Colonic mucosa (tissue), 4 donors: ENCODE data around the gene TBC1D32. TPM values are rescaled to one million over a fixed set of nuclear protein-coding genes. Genes with fewer than 3 reads are reported as not detected.
"Not testable (repeated sequence)": the region's sequence is repeated elsewhere in the genome, so short reads cannot be mapped to it uniquely, and the experiment has no call there.

Experiments used
- DNase-seq: peaks from one replicate; pipeline ENCODE4 v3.0.0-alpha.2; 2020
- H3K27ac ChIP-seq: fragments of 200-600 bp; one replicate; pipeline ENCODE4 v1.8.0; 2021
- H3K27me3 ChIP-seq: fragments of 200-600 bp; one replicate; pipeline ENCODE4 v1.8.0; 2021
- H3K36me3 ChIP-seq: fragments of 200-600 bp; one replicate; pipeline ENCODE4 v1.8.0; 2021
- H3K4me1 ChIP-seq: fragments of 200-600 bp; one replicate; pipeline ENCODE4 v1.8.0; 2021; ENCODE audit warnings: mild to moderate bottlenecking
- H3K4me3 ChIP-seq: fragments of 200-600 bp; one replicate; pipeline ENCODE4 v1.8.0; 2021
- H3K9ac ChIP-seq, 2 donors: one replicate each; pipeline ENCODE4 v1.7.0; 2013; ENCODE audit warnings: control low read depth in 2 of 2, low read depth in 2 of 2, low read length in 2 of 2
- H3K9me3 ChIP-seq: fragments of 200-600 bp; one replicate; pipeline ENCODE4 v1.8.0; 2021
- intact Hi-C: fragments of 100-400 bp; cut with DNase I; formaldehyde crosslinking; loops from one replicate; pipeline ENCODE4 v1.14.1; 2022
- total RNA-seq, 2 donors: library from RNA; stranded (reverse); fragmentation: NEBNext Ultra II Directional in 1 of 2; extraction: Animal tissue kit (Norgen Biotek cat#: 25700) in 1 of 2; gene quantifications; one replicate each; pipeline ENCODE4 v1.2.1, GENCODE V29; 2021
- TF ChIP-seq, protein P1 (sequence below): fragments of 200-600 bp; IDR thresholded peaks from one replicate; pipeline ENCODE4 v1.8.0; 2022; ENCODE audit warnings: antibody characterized with exemption, mild to moderate bottlenecking
- donor health status: healthy.
- donor health status: DM: no; HTN: no; CAD: no.
- donor health status: DM: no; HTN: no; CAD: no.

TBC1D32 gene
- total RNA-seq, 2 donors from 2014 or later: 6.0 to 8.3 TPM

DNA sequence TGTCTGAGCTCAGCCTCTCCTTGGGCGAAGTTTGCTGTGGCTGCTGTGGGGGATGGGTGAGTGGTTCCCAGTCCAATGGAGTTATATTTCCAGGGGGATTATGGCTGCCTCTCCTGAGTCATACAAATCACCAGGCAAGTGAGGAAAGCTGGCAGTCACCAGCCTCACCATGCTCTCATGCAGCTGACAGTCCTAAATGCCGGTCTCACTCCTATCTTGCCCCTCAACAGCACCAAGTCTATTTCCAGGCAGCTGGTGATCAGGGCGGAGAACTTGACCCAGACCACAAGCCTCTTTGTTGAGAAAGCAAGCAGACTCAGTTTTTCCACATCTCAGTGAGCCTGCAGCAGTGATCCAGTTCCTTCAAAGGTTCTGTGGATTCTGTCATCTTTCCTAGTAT, 98.9 kb downstream of the TBC1D32 start:
- Histone ChIP-seq H3K4me1 (no peaks in the 10 kb centered on the region), H3K4me3 (no peak overlapping the region), H3K27ac (no peak overlapping the region), H3K9ac (no peak overlapping the region), H3K36me3 (no peaks in the 10 kb centered on the region), H3K9me3 (no peaks in the 10 kb centered on the region), H3K27me3 (no peaks in the 10 kb centered on the region)
- DNase-seq: no peak
- TF ChIP-seq, protein P1, sequence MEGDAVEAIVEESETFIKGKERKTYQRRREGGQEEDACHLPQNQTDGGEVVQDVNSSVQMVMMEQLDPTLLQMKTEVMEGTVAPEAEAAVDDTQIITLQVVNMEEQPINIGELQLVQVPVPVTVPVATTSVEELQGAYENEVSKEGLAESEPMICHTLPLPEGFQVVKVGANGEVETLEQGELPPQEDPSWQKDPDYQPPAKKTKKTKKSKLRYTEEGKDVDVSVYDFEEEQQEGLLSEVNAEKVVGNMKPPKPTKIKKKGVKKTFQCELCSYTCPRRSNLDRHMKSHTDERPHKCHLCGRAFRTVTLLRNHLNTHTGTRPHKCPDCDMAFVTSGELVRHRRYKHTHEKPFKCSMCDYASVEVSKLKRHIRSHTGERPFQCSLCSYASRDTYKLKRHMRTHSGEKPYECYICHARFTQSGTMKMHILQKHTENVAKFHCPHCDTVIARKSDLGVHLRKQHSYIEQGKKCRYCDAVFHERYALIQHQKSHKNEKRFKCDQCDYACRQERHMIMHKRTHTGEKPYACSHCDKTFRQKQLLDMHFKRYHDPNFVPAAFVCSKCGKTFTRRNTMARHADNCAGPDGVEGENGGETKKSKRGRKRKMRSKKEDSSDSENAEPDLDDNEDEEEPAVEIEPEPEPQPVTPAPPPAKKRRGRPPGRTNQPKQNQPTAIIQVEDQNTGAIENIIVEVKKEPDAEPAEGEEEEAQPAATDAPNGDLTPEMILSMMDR: no peak
- intact Hi-C loops: no loop called here

DNA sequence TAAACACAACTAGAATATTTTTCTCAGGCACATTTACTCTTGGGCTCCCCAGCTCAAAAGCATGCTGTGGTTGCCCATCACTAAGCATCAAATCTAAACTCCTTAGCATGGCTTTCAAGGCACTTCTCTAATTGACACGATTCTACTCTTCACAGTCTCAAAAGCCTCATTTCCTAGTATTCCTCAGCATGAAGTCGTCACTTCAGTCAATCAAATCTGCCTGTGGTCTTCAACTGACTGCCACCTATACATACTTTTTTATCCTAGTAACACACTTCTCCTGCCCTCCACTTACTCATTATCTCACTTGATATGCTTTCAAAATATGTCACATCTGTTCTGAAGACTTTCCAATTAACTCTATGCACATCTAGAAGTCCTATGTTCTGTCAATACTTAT, 110.3 kb downstream of the TBC1D32 start:
- H3K4me3 ChIP-seq: no peak overlapping the region
- DNase-seq: no peak
- no peak overlapping the region for H3K9ac ChIP-seq
- no peak overlapping the region for H3K27ac ChIP-seq
- intact Hi-C loops: loop anchor here (10.0 kb wide), 1 partner anchor 169 kb away; no protein-coding TSS in a partner anchor
- TF ChIP-seq, protein P1: no peak
- no peaks in the 10 kb centered on the region for H3K36me3 ChIP-seq
- no peaks in the 10 kb centered on the region for H3K9me3 ChIP-seq
- no peaks in the 10 kb centered on the region for H3K27me3 ChIP-seq
- H3K4me1 ChIP-seq: no peaks in the 10 kb centered on the region

DNA sequence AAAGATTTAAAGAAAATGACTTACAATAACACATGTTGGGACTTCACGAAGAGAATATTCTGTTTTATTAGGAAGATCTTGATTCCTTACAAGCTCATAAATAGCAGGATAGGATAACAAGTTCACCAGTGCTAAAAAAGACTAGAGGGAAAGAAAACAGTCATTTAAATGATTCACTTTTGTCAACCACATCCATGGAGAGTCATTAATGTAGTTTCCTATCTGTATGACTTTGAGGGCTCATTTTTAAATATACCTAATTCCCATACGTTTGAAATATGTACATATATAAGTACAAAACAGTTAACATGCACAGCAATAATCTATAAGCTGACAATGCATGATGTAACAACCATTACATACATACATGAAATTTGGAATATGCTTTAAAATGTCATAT, 111.1 kb downstream of the TBC1D32 start:
- intact Hi-C loops: loop anchor here (10.0 kb wide), 1 partner anchor 168 kb away; no protein-coding TSS in a partner anchor
- H3K4me3 ChIP-seq: no peak overlapping the region
- no peaks in the 10 kb centered on the region for H3K4me1 ChIP-seq
- no peaks in the 10 kb centered on the region for H3K27me3 ChIP-seq
- DNase-seq: no peak
- TF ChIP-seq, protein P1: no peak
- H3K27ac ChIP-seq: no peak overlapping the region
- H3K9ac ChIP-seq: no peak overlapping the region
- no peaks in the 10 kb centered on the region for H3K9me3 ChIP-seq
- no peaks in the 10 kb centered on the region for H3K36me3 ChIP-seq

DNA sequence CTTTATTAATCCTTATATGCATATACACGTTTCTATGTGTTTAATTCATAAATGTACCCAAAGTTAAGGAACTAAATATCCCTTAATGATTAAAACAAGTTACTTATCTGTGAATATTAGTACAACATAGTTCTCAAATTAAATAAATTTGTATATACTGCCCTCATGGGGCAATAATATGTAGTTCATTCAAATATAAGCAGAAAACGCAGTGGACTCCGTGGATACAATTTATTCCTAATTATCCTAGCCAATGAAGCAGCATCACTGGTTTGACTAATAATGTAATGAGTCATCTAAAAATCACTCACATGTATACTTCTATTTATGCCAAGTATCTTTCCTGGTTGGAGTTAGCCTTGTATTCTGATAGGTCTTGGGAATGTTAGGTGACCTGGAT, 111.6 kb downstream of the TBC1D32 start:
- intact Hi-C loops: loop anchor here (10.0 kb wide), 1 partner anchor 168 kb away; no protein-coding TSS in a partner anchor
- DNase-seq: no peak
- H3K36me3 ChIP-seq: no peaks in the 10 kb centered on the region
- no peak overlapping the region for H3K9ac ChIP-seq
- no peak overlapping the region for H3K4me3 ChIP-seq
- TF ChIP-seq, protein P1: no peak
- no peaks in the 10 kb centered on the region for H3K27me3 ChIP-seq
- H3K4me1 ChIP-seq: no peaks in the 10 kb centered on the region
- no peaks in the 10 kb centered on the region for H3K9me3 ChIP-seq
- H3K27ac ChIP-seq: no peak overlapping the region

DNA sequence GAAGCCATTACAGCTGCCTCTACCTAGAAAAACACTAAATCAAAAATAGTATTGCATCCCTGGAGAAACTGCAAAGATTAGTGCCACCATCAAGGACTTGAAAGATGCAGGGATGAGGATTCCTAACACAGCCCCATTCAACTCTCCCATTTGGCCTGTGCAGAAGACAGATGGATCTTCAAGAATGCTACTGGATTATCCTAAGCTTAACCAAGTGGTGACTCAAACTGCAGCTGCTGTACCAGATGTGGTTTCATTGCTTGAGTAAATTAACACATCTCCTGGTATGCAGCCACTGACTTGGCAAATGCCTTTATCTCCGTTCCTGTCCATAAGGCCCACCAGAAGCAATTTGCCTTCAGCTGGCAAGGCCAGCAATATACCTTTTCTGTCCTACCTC, 117.4 kb downstream of the TBC1D32 start:
- no peak overlapping the region for H3K4me3 ChIP-seq
- TF ChIP-seq, protein P1: no peak
- no peak for DNase-seq
- H3K27me3 ChIP-seq: no peaks in the 10 kb centered on the region
- no peaks in the 10 kb centered on the region for H3K36me3 ChIP-seq
- intact Hi-C loops: no loop called here
- no peaks in the 10 kb centered on the region for H3K9me3 ChIP-seq
- no peaks in the 10 kb centered on the region for H3K4me1 ChIP-seq
- no peak overlapping the region for H3K27ac ChIP-seq
- no peak overlapping the region for H3K9ac ChIP-seq

DNA sequence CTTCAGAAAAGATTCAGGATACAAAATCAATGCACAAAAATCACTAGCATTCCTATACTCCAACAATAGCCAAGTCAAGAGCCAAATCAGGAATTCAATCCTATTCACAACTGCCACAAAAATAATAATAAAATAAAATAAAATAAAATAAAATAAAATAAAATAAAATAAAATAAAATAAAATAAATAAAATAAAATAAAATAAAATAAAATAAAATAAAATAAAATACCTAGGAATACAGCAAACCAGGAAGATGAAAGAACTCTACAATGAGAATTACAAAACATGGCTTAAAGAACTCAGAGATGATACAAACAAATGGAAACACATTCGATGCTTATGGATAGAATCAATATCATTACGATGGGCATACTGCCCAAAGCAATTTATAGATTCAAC, 120.9 kb downstream of the TBC1D32 start:
- H3K27me3 ChIP-seq, H3K27ac ChIP-seq, H3K4me3 ChIP-seq, DNase-seq, intact Hi-C loops, H3K36me3 ChIP-seq, H3K9me3 ChIP-seq, H3K4me1 ChIP-seq, H3K9ac ChIP-seq: not testable (repeated sequence)
